Putamen (tissue), 1 donor: ENCODE data around the gene SEMA3A.
"Not testable (repeated sequence)": the region's sequence is repeated elsewhere in the genome, so short reads cannot be mapped to it uniquely, and the experiment has no call there.

ENCODE experiments used
- DNase-seq: peaks from one replicate; pipeline ENCODE4 v3.0.0-alpha.2; 2016; ENCODE audit warnings: low spot score

SEMA3A gene

GRCh38 chr7:84060000-84060399 is 134.6 kb downstream of the SEMA3A start:
- no peak for DNase-seq

- DNase-seq, result no peak
Observed at GRCh38 chr7:84058311-84059076, 136.1 kb downstream of the SEMA3A start.

- DNase-seq, result no peak
Observed at GRCh38 chr7:84057576-84057975, 137.0 kb downstream of the SEMA3A start.

- DNase-seq, result no peak
Observed at GRCh38 chr7:84055904-84056605, 138.5 kb downstream of the SEMA3A start.

GRCh38 chr7:84055199-84055598 is 139.4 kb downstream of the SEMA3A start:
- not testable (repeated sequence) for DNase-seq

GRCh38 chr7:84049071-84049836 is 145.3 kb downstream of the SEMA3A start:
- no peak for DNase-seq

- no peak for DNase-seq
Observed at GRCh38 chr7:84047085-84047484, 147.5 kb downstream of the SEMA3A start.

GRCh38 chr7:84044834-84045233 is 149.8 kb downstream of the SEMA3A start:
- no peak for DNase-seq

- no peak for DNase-seq
Observed at GRCh38 chr7:84043661-84044191, 150.9 kb downstream of the SEMA3A start.

GRCh38 chr7:84042110-84042539 is 152.5 kb downstream of the SEMA3A start:
- DNase-seq, result no peak

- DNase-seq, result no peak
Observed at GRCh38 chr7:84041649-84042048, 152.9 kb downstream of the SEMA3A start.

GRCh38 chr7:84040355-84040754 is 154.2 kb downstream of the SEMA3A start:
- peak; percentile 68 for DNase-seq

- DNase-seq, result no peak
Observed at GRCh38 chr7:84039432-84039831, 155.2 kb downstream of the SEMA3A start.

GRCh38 chr7:84027678-84028077 is 166.9 kb downstream of the SEMA3A start:
- no peak for DNase-seq

- no peak for DNase-seq
Observed at GRCh38 chr7:84025332-84025927, 169.2 kb downstream of the SEMA3A start.

GRCh38 chr7:84022684-84023308 is 171.8 kb downstream of the SEMA3A start:
- no peak for DNase-seq

GRCh38 chr7:84022009-84022408 is 172.6 kb downstream of the SEMA3A start:
- no peak for DNase-seq

GRCh38 chr7:84021292-84021908 is 173.2 kb downstream of the SEMA3A start:
- DNase-seq, result no peak

- no peak for DNase-seq
Observed at GRCh38 chr7:84017651-84018050, 176.9 kb downstream of the SEMA3A start.

GRCh38 chr7:84013616-84014240 is 180.9 kb downstream of the SEMA3A start:
- no peak for DNase-seq

GRCh38 chr7:84009782-84010181 is 184.8 kb downstream of the SEMA3A start:
- DNase-seq, result no peak
